NCI-H1092 (cell line): ENCODE data around the gene ARHGAP42.

Source experiments
- DNase-seq: peaks from one replicate; lab custom pipeline; 2025; lab: John Stamatoyannopoulos, UW

Gene ARHGAP42

DNA sequence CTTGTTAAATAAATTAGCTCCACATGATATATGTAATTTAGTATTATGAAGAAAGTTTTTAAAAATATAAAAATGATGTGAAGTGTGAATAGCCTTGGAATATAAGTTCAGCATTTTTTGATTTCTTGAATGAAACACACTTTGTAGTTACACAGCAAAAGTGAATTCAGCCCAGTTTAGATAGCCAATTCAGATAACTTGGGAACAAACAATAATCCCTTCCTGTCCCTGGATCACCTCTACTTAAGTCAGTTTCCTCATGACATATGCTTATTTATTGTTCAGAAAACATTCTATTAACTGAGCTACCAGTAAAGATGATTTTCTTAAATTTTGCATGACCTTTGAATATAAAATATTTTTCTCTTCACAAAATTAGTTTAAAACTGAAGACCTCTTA, 335.2 kb downstream of the ARHGAP42 start:
- no peak for DNase-seq

DNA sequence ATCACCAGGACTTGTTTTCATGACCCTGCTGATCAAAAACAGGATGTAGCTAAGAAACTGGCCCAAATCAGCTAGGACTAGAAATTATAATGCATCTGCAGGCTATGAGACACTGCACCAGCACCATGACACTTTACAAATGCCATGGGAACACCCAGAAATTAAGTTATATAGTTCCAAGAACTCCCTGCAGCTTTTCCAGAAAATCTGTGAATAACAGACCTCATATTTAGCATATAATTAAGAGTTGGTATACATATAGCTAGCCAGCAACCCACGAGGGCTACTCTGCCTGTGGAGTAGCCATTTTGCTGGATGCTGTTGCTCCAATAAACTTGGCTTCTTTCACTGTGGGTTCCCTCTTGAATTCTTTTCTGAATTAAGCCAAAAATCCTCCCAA, 341.6 kb downstream of the ARHGAP42 start:
- DNase-seq, result no peak

DNA sequence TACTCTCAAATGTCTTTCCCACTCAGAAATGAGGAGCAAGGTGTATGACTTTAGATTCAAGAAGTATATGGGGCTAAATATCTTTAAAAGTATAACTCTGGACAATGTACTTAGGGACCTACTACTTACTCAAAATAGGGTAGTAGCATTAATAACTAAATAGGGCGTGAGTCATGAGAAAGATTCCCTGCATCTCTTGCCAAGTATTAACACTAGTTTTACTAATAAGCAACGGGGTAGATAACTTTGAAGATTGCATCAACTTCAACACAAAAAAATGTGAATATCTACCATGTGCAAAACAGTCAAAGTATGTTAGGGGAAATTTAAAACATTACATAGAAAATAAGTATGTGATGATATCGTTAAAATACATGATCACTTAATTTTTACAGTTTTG, 342.9 kb downstream of the ARHGAP42 start:
- no peak for DNase-seq

DNA sequence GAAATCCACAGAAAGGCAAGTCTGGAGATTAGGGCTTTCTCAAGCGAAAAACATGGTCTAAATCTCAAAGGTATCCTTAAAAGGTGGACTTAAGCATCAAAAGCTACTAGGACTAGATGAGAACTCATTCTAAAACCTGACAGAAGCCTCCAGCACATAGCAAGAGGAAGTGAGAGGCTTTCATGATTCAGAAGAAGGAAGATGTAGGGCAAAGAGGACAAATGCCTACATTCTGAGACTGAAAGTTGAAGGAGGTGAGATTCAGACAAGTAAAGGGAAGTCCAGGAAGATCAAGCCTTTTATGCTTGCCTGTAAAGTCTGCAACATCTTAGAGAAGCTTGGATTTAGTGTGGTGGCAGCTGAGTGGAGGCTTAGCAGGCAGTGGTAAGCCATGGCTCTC, 343.6 kb downstream of the ARHGAP42 start:
- no peak for DNase-seq

DNA sequence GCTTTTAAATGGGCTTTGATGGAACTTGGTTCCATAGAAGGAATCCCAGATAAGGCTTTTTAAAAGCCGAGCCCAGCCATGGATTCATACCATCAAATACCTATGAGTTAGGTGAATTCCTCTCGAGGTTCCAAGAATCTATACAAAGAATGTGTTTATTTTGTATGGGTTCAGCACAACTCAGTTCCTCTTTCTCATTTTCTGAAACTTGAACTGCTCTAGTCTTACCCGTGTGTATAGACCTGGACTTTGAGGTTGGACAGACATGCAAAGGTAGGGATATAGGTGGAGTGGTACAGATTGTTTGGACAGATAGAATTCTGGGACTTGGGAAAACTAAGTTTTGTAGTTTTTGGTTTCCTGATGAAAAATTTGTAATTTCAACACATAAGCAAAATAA, 344.6 kb downstream of the ARHGAP42 start:
- no peak for DNase-seq

DNA sequence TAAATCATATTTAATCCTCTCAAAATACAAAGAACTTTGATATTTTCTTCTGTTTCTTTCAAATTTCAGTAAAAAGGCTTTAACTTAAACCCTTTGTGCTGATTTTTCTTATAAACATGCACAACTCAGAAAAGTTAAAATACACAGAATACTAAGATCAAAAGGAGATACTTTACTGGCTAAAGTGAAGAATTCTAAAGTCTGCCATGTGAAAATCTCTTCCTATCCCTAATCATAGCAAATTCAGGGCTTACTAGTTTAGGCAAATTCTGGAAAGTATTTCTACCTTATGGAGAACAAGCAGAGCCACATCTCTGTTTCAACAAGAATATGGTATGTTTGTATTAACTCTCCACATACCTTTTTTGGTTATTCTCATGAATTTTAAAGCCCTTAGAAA, 345.9 kb downstream of the ARHGAP42 start:
- no peak for DNase-seq

DNA sequence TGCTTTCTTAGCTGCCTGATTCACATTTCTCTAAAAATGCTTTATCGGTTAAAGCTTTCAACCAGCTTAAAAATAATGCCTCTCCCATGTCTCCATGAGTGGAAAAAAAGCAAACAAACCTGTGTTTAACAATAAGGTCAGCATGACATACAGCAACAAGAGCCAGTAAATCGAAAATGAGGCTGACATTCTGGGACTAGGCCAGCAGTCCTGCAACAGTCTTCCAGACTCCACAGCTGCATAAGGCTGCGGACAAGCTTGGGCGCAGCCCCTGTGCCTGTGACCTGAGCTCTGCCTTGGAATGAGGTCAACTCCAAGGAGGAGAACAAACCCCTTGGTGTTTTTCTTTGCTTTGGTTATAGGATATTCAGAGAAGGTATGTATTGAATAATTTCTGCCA, 347.0 kb downstream of the ARHGAP42 start:
- DNase-seq, result peak; percentile 24

DNA sequence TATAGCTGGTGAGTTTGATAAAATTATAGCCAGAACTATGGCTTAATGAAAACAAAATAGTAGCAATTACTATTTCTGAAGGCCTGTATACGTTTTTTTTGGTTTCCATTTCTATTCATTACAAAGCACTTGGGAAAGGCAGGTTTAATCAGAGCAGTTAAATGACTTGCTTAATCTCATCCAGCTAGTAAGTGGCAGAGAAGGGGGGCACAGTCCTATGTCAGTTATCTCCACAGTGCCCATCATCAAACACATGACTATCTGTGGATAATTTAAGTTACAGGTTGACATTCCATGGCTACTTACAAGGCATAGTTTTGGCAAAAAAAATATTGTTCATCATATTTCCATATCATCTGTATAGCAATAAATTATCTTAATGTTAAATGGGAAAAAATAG, 348.8 kb downstream of the ARHGAP42 start:
- no peak for DNase-seq
